ENCODE measurements around the gene TMEM121B.

TMEM121B gene

GRCh38 chr22:17104336-17104935 lies 16.7 kb downstream of the TMEM121B start:
- no peak overlapping the region for H3K27ac ChIP-seq
- TF ChIP-seq CTCF (conservative IDR thresholded peaks at IDR 0.05): no peak

- H3K27ac ChIP-seq: no peak overlapping the region
- no peak for TF ChIP-seq CTCF (conservative IDR thresholded peaks at IDR 0.05)
These were observed 17.8 kb downstream of the TMEM121B start for GRCh38 chr22:17103351-17103750.

DNA sequence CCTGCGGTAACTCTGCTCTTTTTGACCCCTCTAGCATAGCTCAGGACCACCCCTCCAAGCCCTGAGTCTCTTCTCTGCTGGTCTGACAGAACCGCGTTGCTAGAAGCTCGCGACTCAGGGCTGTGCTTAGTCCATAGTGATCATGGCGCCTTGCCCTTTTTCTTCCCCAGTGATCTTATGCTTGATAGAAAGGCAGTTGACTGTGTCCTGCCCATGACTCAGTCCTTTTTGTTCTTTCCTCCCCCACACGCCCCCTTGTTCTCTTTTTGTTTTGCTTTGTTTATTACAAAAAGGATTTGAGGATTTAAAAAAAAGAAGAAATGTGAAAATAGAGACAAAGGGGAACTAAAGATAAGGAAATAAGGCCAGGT lies 18.9 kb downstream of the TMEM121B start:
- no peak for TF ChIP-seq CTCF (conservative IDR thresholded peaks at IDR 0.05)
- H3K27ac ChIP-seq: no peak overlapping the region

DNA sequence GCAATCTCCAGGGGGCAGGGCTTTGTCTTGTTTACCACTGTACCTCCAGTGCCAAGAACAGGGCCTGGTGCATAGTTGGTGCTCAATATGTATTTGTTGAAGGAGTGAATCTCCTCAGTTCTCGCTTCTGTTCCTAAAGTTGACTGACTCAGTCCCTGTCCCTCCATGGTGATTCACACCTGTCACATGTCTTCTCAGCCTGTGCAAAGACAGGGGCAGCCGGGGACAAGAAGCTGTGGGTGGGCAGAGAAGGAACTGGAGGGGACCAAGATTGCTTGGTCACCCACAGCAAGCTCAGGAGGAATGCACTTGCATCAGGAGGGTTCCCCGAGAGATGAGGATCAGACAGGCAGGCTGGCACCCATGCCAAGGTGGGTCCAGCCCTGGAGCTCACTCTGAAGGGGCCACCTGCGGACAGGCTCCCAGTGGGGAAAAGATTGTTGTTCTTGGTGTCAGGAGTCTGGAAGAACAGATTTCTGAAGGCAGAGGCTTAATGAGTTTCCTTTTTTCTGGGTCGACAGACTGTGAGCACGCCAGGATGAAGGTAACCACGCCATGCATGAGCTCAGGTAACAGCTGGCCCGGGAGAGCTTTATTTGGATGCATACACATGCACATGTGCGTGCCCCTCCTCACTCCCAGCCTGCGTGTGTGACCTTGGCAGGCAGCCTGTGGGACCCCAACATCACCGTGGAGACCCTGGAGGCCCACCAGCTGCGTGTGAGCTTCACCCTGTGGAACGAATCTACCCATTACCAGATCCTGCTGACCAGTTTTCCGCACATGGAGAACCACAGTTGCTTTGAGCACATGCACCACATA lies 19.5 kb downstream of the TMEM121B start:
- no peak overlapping the region for H3K27ac ChIP-seq

GRCh38 chr22:17100621-17101020 lies 20.5 kb downstream of the TMEM121B start:
- H3K27ac ChIP-seq: no peak overlapping the region
- no peak for TF ChIP-seq CTCF (conservative IDR thresholded peaks at IDR 0.05)

More for the DNA sequence above, 19.5 kb downstream of the TMEM121B start:
- no peak for TF ChIP-seq CTCF (conservative IDR thresholded peaks at IDR 0.05)

GRCh38 chr22:17098379-17098819 lies 22.8 kb downstream of the TMEM121B start:
- TF ChIP-seq CTCF (conservative IDR thresholded peaks at IDR 0.05): no peak
- H3K27ac ChIP-seq: no peak overlapping the region

GRCh38 chr22:17097701-17098100 lies 23.5 kb downstream of the TMEM121B start:
- TF ChIP-seq CTCF (conservative IDR thresholded peaks at IDR 0.05): no peak
- H3K27ac ChIP-seq: no peak overlapping the region

Measured in VCaP (cell line).